ENCODE data around the gene SYTL2.
"Not testable (repeated sequence)": the region's sequence is repeated elsewhere in the genome, so short reads cannot be mapped to it uniquely, and the experiment has no call there.

The SYTL2 gene

GRCh38 chr11:85810871-85811611, at the start of gene SYTL2:
SYTL2 (minus strand) TSS chr11:85811141; CDS start chr11:85757725, 53,416 bp downstream.
- DNase-seq = peak; percentile 91

GRCh38 chr11:85859541-85859940, 48.6 kb upstream of the SYTL2 start:
- DNase-seq = not testable (repeated sequence)

GRCh38 chr11:85857098-85857497, 46.2 kb upstream of the SYTL2 start:
- no peak for DNase-seq

- no peak for DNase-seq
Measured at GRCh38 chr11:85855341-85855656, 44.4 kb upstream of the SYTL2 start, which contains the start of gene CCDC83. CCDC83 (plus strand) TSS chr11:85855383; CDS start chr11:85865124, 9,741 bp downstream.

GRCh38 chr11:85854557-85855340, 43.8 kb upstream of the SYTL2 start:
- peak; percentile 100 for DNase-seq

- DNase-seq = no peak
Measured at GRCh38 chr11:85854212-85854556, 43.2 kb upstream of the SYTL2 start.

GRCh38 chr11:85853541-85853940, 42.6 kb upstream of the SYTL2 start:
- DNase-seq = not testable (repeated sequence)

- not testable (repeated sequence) for DNase-seq
Measured at GRCh38 chr11:85852754-85853153, 41.8 kb upstream of the SYTL2 start.

GRCh38 chr11:85848556-85848955, 37.6 kb upstream of the SYTL2 start:
- DNase-seq = no peak

- no peak for DNase-seq
Measured at GRCh38 chr11:85848006-85848405, 37.1 kb upstream of the SYTL2 start.

GRCh38 chr11:85847436-85847835, 36.5 kb upstream of the SYTL2 start:
- DNase-seq = no peak

GRCh38 chr11:85845124-85845631, 34.2 kb upstream of the SYTL2 start:
- peak; percentile 61 for DNase-seq

GRCh38 chr11:85844439-85845123, 33.6 kb upstream of the SYTL2 start:
- DNase-seq = peak; percentile 70

- DNase-seq = no peak
Measured at GRCh38 chr11:85843929-85844328, 33.0 kb upstream of the SYTL2 start.

GRCh38 chr11:85840932-85841331, 30.0 kb upstream of the SYTL2 start:
- DNase-seq = not testable (repeated sequence)

GRCh38 chr11:85835729-85836128, 24.8 kb upstream of the SYTL2 start:
- DNase-seq = no peak

GRCh38 chr11:85835263-85835662, 24.3 kb upstream of the SYTL2 start:
- DNase-seq = no peak

- DNase-seq = no peak
Measured at GRCh38 chr11:85831050-85831449, 20.1 kb upstream of the SYTL2 start.

- DNase-seq = no peak
Measured at GRCh38 chr11:85829172-85829571, 18.2 kb upstream of the SYTL2 start.

- no peak for DNase-seq
Measured at GRCh38 chr11:85828640-85828978, 17.7 kb upstream of the SYTL2 start.

GRCh38 chr11:85827748-85828639, 17.1 kb upstream of the SYTL2 start:
- peak; percentile 82 for DNase-seq

- DNase-seq = peak; percentile 77
Measured at GRCh38 chr11:85826116-85826855, 15.3 kb upstream of the SYTL2 start.
